HepG2 (cell line): Measurements from ENCODE around the gene DHX32.
"Not testable (repeated sequence)": the region's sequence is repeated elsewhere in the genome, so short reads cannot be mapped to it uniquely, and the experiment has no call there.

Experiments
- CAMTA2 ChIP-seq: sonication (generic); formaldehyde crosslinking; IDR thresholded peaks from 2 replicates; pipeline ENCODE4 v1.4.0; 2020; ENCODE audit warnings: mild to moderate bottlenecking, missing genetic modification reagents, borderline replicate concordance
- FOSL1 ChIP-seq: sonication (generic); formaldehyde crosslinking; IDR thresholded peaks from 2 replicates; pipeline ENCODE4 v1.9.0; 2021; ENCODE audit warnings: missing genetic modification reagents, borderline replicate concordance
- SNRNP70 ChIP-seq: fragments of 200-400 bp; formaldehyde crosslinking; IDR thresholded peaks from 2 replicates; pipeline ENCODE4 v1.6.1; 2017; ENCODE audit warnings: mild to moderate bottlenecking, low read depth, low read length, moderate library complexity
- ZNF646 ChIP-seq: sonication (generic); formaldehyde crosslinking; IDR thresholded peaks from 2 replicates; pipeline ENCODE4 v1.9.0; 2021; ENCODE audit warnings: mild to moderate bottlenecking, missing genetic modification reagents
- TF ChIP-seq, protein P1 (sequence below): IDR thresholded peaks from 2 replicates; pipeline ENCODE4 v1.6.1; 2016; ENCODE audit warnings: low read depth

- TF ChIP-seq CAMTA2; FOSL1 (CRISPR knock-in tag); SNRNP70; ZNF646 (CRISPR knock-in tag): not testable (repeated sequence)
- TF ChIP-seq, protein P1, sequence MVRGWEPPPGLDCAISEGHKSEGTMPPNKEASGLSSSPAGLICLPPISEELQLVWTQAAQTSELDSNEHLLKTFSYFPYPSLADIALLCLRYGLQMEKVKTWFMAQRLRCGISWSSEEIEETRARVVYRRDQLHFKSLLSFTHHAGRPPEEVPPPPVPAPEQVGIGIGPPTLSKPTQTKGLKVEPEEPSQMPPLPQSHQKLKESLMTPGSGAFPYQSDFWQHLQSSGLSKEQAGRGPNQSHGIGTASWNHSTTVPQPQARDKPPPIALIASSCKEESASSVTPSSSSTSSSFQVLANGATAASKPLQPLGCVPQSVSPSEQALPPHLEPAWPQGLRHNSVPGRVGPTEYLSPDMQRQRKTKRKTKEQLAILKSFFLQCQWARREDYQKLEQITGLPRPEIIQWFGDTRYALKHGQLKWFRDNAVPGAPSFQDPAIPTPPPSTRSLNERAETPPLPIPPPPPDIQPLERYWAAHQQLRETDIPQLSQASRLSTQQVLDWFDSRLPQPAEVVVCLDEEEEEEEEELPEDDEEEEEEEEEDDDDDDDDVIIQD, result not testable (repeated sequence)
These were observed 8.3 kb upstream of the DHX32 start for GRCh38 chr10:125889441-125889840.
